GM12878 (cell line): ENCODE measurements around the gene PIRT. TPM values are rescaled to one million over a fixed set of nuclear protein-coding genes. Genes with fewer than 3 reads are reported as not detected.

Experiments used
- ATAC-seq: fragments of 200-7000 bp; cut with Tn5 transposase; 3 replicates; pipeline ENCODE4 v1.9.1; 2020; ENCODE audit warnings: mild to moderate bottlenecking, moderate library complexity
- BruUV-seq: library from RNA; stranded (reverse); fragments of 400-500 nt; replicated peaks from 2 replicates; lab custom pipeline; 2021; lab: Mats Ljungman, UMichigan
- CTCF ChIA-PET: fragments of 300-600 bp; sonication (Branson Sonifier 250); formaldehyde crosslinking; extraction: SDS; loops from one replicate; lab custom pipeline; 2021; ENCODE audit warnings: inconsistent platforms; lab: Yijun Ruan, JAX
- POLR2A ChIA-PET: fragments of 350-600 bp; formaldehyde crosslinking; extraction: SDS; loops from one replicate; lab custom pipeline; 2021; ENCODE audit warnings: inconsistent platforms; lab: Charles Lee
- RAD21 ChIA-PET: fragments of 300-600 bp; sonication (Branson Sonifier 250); formaldehyde crosslinking; loops from one replicate; lab custom pipeline; 2023; ENCODE audit warnings: antibody characterized with exemption; ENCODE audit not compliant: unreplicated experiment; lab: Charles Lee
- SMC1A ChIA-PET: fragments of 300-600 bp; sonication (Branson Sonifier 250); formaldehyde crosslinking; loops from one replicate; lab custom pipeline; 2023; ENCODE audit not compliant: unreplicated experiment, uncharacterized antibody; lab: Charles Lee
- DNase-seq: peaks from one replicate; pipeline ENCODE4 v3.0.0-alpha.2; 2011; ENCODE audit warnings: low read depth, low spot score
- FAIRE-seq: peaks from 3 replicates; lab custom pipeline; 2011; peaks lifted over from hg19 to GRCh38; lab: Jason Lieb, UNC
- H2AFZ ChIP-seq: 2 replicates; pipeline ENCODE4 v1.6.0; 2011; ENCODE audit warnings: low read depth, low read length, control low read depth; ENCODE audit not compliant: control insufficient read depth
- H3K27ac ChIP-seq: 2 replicates; pipeline ENCODE4 v1.5.1; 2011; ENCODE audit warnings: control low read depth; ENCODE audit not compliant: control insufficient read depth, insufficient read depth
- H3K27me3 ChIP-seq, 2 experiments: replicated peaks in 1 of 2; 2 replicates each; pipeline versions ENCODE4 v1.6.0 to v1.6.1; 2011; ENCODE audit warnings: low read length in 1 of 2; ENCODE audit not compliant: control insufficient read depth in 2 of 2, insufficient read depth in 2 of 2
- H3K36me3 ChIP-seq, 2 experiments: 2 replicates each; pipeline ENCODE4 v1.5.1; 2011; ENCODE audit warnings: low read length in 1 of 2; ENCODE audit not compliant: control insufficient read depth in 2 of 2, insufficient read depth in 2 of 2
- H3K4me1 ChIP-seq: 2 replicates; pipeline ENCODE4 v1.6.1; 2011; ENCODE audit warnings: mild to moderate bottlenecking, low read length, moderate library complexity, mixed read lengths; ENCODE audit not compliant: control insufficient read depth, insufficient read depth
- H3K4me2 ChIP-seq: 2 replicates; pipeline ENCODE4 v1.6.0; 2011; ENCODE audit warnings: control low read depth; ENCODE audit not compliant: control insufficient read depth, insufficient read depth
- H3K4me3 ChIP-seq: fragments of 200-600 bp; sonication (generic); 2 replicates; pipeline ENCODE4 v1.5.1; 2016
- H3K79me2 ChIP-seq: 2 replicates; pipeline ENCODE4 v1.6.0; 2011; ENCODE audit warnings: low read length; ENCODE audit not compliant: control insufficient read depth, insufficient read depth
- H3K9ac ChIP-seq: 2 replicates; pipeline ENCODE4 v1.8.0; 2011; ENCODE audit warnings: low read length, control low read depth, mixed read lengths; ENCODE audit not compliant: control insufficient read depth, insufficient read depth
- H3K9me3 ChIP-seq: replicated peaks from 3 replicates; pipeline ENCODE4 v1.5.1; 2011; ENCODE audit warnings: mild to moderate bottlenecking, low read length; ENCODE audit not compliant: control insufficient read depth, insufficient read depth
- H4K20me1 ChIP-seq: 2 replicates; pipeline ENCODE4 v1.6.0; 2011; ENCODE audit not compliant: control insufficient read depth, insufficient read depth
- ASH2L ChIP-seq: fragments of 300-600, 200-600 bp; sonication (generic); IDR thresholded peaks from 2 replicates; pipeline ENCODE4 v1.6.1; 2017; ENCODE audit warnings: low read depth, mild to moderate bottlenecking, borderline replicate concordance
- PML ChIP-seq: IDR thresholded peaks from 2 replicates; pipeline ENCODE4 v1.6.1; 2012; ENCODE audit warnings: low read length, inconsistent platforms
- RFX5 ChIP-seq: IDR thresholded peaks from 2 replicates; pipeline ENCODE4 v1.6.1; 2011; ENCODE audit warnings: low read depth, low read length, improper control_type of control experiment
- ZNF622 ChIP-seq: fragments of 450-650 bp; IDR thresholded peaks from 2 replicates; pipeline ENCODE4 v1.6.1; 2017; ENCODE audit warnings: mild to moderate bottlenecking, inconsistent platforms
- WGBS: methylation state at CpG from one replicate; pipeline ENCODE4 v1.1.6; 2016; ENCODE audit warnings: low lambda C conversion rate; ENCODE audit not compliant: insufficient replicate concordance, insufficient coverage; ENCODE audit errors: missing lambda C conversion rate; 5-methylcytosine and 5-hydroxymethylcytosine counted together
- in situ Hi-C: fragments of 300-500 bp; cut with MboI; formaldehyde crosslinking; loops from 9 replicates; pipeline ENCODE4 v1.14.3; 2018; ENCODE audit warnings: mixed read lengths
- intact Hi-C: fragments of 100-400 bp; cut with micrococcal nuclease; formaldehyde crosslinking; loops from one replicate; pipeline ENCODE4 v1.14.2; 2022; ENCODE audit not compliant: unreplicated experiment
- polyA plus RNA-seq, 11 experiments: library from polyadenylated mRNA; depleted of rRNA in 4 of 11; unstranded in 6 of 11; stranded (reverse) in 5 of 11; fragments of >200 nt; fragmentation: Nextera tagmentation in 4 of 11; fragmentation: Illumina TruSeq in 1 of 11; extraction: Ambion mirVana in 4 of 11; extraction: Trizol in 1 of 11; gene quantifications; 1 replicate in 1 of 11; 2 replicates in 10 of 11; pipeline versions ENCODE4 v1.2.1 to v1.2.3, GENCODE V29; 2011 to 2016; ENCODE audit warnings: inconsistent platforms in 2 of 11, missing spikeins in 2 of 11, low read depth in 1 of 11
- total RNA-seq, 4 experiments: library from RNA; depleted of rRNA in 3 of 4; stranded (reverse); fragments of >200 nt in 3 of 4; fragmentation: Illumina TruSeq in 1 of 4; extraction: Trizol in 1 of 4; gene quantifications; 2 replicates each; pipeline versions ENCODE4 v1.2.1 to v1.2.3, GENCODE V29; 2013 to 2021
- TF ChIP-seq, protein P1 (sequence below): IDR thresholded peaks from 2 replicates; pipeline ENCODE4 v1.6.1; 2011; ENCODE audit warnings: low read depth, low read length, improper control_type of control experiment, borderline replicate concordance

The PIRT gene
- total and polyA plus RNA-seq, 10 of the 15 experiments (the other 5 are each of a cell fraction or from before 2014, with no cell fraction given) = not detected

DNA sequence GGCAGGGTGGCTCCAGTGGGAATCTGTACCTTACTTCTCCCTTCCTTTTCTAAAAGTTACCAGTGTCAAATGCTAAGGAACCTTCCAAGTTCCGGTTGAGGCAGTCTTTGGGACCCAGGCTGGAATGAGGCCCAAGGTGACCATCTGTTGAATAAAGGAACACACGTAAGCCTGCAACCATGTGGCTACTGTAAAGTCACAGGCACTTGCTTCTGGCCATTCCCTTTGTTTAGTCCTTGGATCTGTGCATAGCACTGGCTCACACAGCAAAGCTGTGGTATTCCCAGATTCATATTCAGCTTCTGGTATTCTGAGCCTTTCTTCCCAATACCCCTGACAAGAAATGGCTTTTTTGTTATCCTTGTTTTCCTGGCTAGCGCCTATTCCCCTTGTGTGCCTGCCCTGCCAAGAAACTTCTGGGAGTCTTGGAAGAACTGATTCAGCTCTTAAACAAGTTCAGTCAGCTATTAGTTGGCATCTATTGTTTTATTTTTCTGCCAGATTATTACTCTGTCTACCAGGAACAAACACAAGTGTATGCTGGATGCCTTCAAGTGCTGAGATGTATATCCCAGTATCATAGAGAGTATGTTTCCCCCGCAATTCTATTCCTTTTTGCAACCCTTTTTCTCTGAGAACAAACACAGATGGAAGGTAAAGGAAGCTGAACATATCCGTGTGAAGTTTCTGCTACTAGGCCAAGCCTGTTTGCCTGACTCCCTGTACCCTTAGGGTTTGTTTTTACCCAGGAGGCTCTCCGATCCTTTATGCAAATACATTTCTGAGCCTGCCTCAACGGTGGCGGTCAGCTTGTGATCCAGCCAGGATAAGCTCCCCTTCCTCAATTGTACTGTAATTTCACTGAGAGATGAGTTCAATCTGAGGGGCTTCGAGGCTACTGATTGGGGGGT is 47.1 kb downstream of the PIRT start (continued):
- TF ChIP-seq, protein P1, sequence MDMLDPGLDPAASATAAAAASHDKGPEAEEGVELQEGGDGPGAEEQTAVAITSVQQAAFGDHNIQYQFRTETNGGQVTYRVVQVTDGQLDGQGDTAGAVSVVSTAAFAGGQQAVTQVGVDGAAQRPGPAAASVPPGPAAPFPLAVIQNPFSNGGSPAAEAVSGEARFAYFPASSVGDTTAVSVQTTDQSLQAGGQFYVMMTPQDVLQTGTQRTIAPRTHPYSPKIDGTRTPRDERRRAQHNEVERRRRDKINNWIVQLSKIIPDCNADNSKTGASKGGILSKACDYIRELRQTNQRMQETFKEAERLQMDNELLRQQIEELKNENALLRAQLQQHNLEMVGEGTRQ = no peak

DNA sequence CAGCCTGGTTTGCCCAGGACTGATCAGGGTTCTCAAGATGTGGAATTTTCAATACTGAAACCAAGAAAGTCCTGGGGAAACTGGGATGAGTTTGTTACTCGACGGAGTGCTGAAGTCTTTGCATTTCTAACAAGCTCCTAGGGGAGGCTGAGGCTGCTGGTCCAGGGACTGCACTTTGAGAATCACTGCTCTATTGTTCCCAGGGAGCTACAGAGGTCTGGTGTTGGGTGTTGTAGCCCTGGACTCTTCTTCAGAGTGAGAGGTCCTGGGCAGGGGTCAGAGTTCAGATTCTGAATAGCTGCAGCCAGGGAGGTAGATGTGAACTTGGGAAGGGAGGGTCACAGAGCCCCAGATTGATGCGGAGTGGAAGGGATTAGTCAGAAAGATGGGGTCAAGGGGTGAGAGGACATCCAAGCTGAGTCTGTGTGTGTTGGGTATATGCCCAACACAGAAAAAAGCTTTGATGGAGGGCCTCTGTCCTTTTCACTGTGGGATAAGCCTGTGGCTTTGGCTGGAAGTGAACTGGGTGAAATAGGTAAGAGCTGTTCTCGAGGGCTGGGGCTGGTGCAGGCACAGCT is 48.1 kb downstream of the PIRT start:
- H3K79me2 ChIP-seq = no peaks in the 10 kb centered on the region
- H3K27me3 ChIP-seq = no peaks in the 10 kb centered on the region
- ATAC-seq (no peak), DNase-seq (no peak), FAIRE-seq (no peak)
- no peak overlapping the region for H3K9ac ChIP-seq
- ChIA-PET POLR2A (interaction anchor here (0.5 kb wide), 1 partner anchor 1866 kb away, joined by 5 read pairs; no protein-coding TSS in a partner anchor), CTCF (no interaction called here), SMC1A (no interaction called here), RAD21 (no interaction called here)
- TF ChIP-seq ZNF622 = no peak
- TF ChIP-seq PML = no peak
- no peak for TF ChIP-seq ASH2L
- TF ChIP-seq RFX5 = no peak
- in situ Hi-C loops (no loop called here), intact Hi-C loops (no loop called here)
- no peak overlapping the region for H2AFZ ChIP-seq
- H3K27ac ChIP-seq = no peak overlapping the region
- H3K36me3 ChIP-seq = no peaks in the 10 kb centered on the region
- no peaks in the 10 kb centered on the region for H4K20me1 ChIP-seq
- no peak overlapping the region for H3K4me3 ChIP-seq
- no peaks in the 10 kb centered on the region for H3K4me1 ChIP-seq
- H3K4me2 ChIP-seq = no peak overlapping the region
- no peaks in the 10 kb centered on the region for H3K9me3 ChIP-seq
- BruUV-seq = no TSS peak
- 38% methylated on average over 4 of the region's 4 CpGs for WGBS
